PC-3 (cell line): ENCODE measurements around the gene RANBP3.

ENCODE experiments used
- CTCF ChIP-seq: fragments of 300-600 bp; sonication (generic); conservative IDR thresholded peaks from 2 replicates; pipeline ENCODE4 v1.5.1; 2017; ENCODE audit warnings: antibody characterized with exemption, low read depth, mild to moderate bottlenecking, low read length
- EZH2 ChIP-seq: fragments of 300-600 bp; sonication (generic); IDR thresholded peaks from one replicate; pipeline ENCODE4 v1.6.1; 2017; ENCODE audit warnings: antibody characterized with exemption, mild to moderate bottlenecking, low read length; ENCODE audit not compliant: unreplicated experiment
- EZH2phosphoT487 ChIP-seq: fragments of 300-600 bp; sonication (generic); IDR thresholded peaks from 2 replicates; pipeline ENCODE4 v1.6.1; 2018; ENCODE audit warnings: mild to moderate bottlenecking, antibody characterized with exemption, low read length, borderline replicate concordance

- TF ChIP-seq EZH2phosphoT487 (no peak), CTCF (no peak), EZH2 (no peak)
These were observed 34.7 kb upstream of the RANBP3 start for GRCh38 chr19:6012426-6013170.
